Measurements from ENCODE around the gene GBE1.
A peak's percentile ranks its signal among the peaks of the same experiment; 100 is the strongest.

The GBE1 gene

DNA sequence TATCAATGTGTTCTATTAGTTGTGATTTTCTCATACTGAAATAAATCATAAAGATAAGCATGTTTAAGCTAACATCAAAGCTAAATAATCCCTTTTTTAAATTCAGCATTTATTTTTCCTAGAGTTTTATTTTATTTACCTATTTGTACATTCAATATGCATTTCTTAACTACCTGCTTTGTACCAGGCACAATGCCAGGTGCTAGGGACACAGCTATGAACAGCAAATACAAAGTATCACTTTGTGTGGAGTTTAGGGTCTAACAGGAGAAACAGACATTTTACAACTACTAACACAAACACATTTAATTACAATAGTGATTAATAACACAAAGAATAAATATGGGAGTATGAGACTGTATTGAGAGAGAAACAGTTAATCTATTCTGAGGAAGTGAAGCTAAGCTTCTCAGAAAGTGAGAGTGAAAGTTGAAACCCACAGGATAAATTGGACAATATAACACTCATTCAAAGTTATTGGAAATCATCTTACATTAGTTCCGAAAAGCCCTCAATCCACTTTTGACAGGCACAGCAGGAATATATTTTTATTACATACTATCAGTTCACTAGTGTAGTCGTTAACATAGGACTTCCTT is 159.6 kb downstream of the GBE1 start:
- no peak for DNase-seq

DNA sequence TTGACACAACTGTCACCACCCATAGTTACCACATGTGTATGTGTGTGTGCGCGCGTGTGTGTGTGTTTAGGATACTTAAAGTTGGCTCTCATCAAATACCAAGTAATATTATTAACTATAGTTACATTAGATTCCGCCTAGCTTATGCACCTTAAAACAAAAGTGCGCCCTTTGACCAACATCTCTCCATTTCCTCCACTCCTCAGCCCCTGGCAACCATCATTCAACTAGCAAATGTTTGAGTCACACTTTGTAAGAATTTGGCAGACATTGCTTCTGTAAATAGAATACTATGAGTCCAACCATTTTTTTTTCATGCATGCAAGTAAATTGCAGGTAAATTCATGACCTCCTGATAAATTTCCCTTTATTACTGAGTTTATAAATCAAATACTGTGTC is 169.3 kb downstream of the GBE1 start:
- no peak for DNase-seq

DNA sequence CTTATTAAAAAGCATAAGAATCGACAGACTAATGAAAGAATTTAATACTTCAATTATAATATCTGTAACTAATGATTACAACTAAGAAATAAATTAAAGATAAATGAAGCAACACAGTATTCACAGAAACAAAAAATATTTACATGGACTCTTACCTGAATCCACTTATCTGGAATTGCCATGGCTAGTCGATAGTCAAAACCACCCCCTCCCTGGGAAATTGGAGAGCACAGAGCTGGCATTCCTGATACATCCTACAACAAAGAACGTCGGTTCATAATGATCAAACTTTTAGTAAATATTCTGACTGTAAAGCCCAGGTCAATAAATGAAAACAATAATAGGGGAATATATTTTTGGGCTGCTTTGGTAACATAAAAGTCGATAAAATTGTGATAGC is 175.5 kb downstream of the GBE1 start:
- DNase-seq, result no peak

DNA sequence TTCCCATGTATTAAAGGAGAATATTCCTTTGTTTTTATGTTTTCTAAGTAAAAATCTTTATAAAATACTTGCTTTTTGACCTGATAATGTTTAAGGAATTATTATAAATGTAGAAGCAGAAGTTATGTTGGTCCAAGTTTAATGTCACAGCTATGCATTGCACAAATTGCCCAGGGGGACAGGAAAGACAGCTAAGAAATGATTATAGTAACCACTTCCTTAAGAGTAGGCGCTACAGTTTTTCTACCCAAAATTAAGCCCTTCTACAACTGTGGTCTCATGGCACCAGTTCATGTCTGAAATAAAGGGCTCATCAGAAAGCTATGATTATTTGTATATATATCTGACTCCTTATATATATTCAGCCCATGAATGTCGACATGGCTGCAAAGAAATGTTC is 176.4 kb downstream of the GBE1 start:
- no peak for DNase-seq

DNA sequence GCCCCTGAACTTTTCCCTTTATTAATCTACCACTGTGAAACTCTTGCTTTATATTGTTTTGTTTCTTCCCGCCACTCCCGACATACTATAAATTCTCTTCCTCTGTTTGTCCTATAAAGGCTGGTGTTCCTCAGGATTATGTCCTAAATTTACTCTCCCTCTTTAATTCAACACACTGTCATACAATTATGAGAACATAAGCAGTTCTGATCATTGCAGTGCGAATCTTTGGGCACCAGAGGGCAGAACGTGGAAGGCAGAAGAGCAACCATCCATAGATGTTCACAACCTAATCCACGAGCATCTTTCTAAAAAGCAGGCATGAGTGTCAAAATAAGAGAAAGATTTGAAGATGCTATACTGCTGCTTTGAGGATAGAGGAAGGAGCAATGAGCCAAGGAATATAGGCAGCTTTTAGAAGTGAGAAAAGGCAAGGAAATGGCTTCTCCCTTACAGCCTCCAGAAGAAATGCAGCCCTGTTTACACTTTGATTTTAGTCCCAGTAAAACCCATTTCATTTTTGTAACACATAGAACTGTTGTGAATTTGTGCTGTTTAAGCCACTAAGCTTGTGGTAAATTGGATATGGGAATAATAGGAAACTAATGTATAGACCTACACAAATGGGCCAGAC is 179.4 kb downstream of the GBE1 start:
- DNase-seq, result peak; percentile 50

DNA sequence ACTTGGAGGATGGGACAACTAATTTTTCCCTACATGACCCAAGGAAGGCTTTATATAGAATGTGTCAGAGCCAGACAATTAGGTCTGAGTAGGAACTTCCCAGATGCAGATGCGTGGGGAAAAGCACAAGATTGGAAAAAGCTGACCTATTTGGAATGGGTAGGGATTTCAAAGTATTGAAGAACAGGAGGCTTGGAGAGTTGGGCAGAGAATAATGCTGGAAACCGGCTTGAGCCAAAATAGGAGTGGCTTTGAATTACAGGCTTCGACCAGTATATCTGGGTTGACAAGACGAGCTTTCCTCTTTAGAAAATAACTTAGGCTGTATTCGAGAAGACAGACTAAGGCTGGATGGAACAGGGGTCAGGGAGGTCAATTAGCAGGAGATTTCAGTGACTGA is 181.1 kb downstream of the GBE1 start:
- no peak for DNase-seq

DNA sequence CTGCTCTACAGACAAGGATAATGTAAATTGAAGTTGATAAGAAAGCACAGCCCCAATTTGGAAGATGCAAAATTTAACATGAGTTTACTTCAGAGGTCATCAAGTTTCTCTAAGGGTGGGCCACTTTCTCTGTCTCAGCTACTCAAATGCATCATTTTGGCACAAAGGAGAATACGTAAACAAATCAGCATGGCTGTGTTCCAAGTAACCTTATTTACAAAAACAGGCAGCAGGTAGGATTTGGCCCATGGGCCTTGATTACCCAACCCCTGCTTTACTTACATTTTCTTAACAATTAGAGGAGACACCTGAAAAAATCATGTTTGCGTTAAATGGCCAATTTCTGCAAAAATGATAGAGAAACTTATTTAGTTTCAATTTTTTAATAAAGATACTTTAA is 181.7 kb downstream of the GBE1 start:
- no peak for DNase-seq

DNA sequence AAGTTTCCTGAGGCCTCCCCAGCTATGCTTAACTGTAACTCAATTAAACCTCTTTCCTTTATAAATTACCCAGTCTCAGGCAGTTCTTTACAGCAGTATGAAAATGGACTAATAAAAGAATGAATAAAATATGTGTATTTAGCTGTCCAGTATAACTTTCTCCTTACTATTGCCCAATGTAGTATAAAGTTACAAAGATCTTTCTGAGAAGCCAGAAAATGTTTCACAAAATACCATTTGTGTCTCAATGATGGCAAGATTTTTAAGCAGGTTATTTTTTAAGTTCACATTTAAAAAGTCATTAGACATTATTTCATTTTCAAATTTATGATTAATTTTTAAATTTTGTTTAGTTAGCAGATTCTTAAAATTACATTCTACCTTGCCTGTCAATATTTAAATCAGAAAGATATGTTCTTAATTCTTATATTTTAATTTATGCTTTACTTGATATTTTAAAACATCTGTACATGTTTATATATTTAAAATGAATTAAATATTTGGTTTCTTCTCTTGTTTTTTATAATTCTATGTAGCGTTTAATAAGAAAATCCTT is 189.2 kb downstream of the GBE1 start:
- DNase-seq, result no peak

DNA sequence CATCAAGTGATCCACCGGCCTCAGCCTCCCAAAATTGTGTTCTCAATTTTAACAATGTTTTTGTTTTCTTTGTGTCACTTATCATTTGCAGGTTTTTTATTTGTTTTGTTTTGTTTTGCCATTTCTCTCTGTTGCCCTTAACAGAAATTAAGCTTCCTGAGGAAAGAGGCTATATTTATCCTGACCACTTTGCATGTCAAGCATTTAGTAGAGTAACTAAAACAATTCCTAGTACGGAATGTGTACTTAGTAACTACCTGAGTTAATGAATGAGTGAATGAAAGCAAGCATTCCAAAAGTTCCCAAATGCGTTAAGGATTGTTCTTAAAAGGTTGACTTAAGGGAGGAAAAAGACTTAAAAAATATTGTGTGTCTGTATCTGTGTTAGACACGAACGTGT is 193.1 kb downstream of the GBE1 start:
- DNase-seq, result no peak

DNA sequence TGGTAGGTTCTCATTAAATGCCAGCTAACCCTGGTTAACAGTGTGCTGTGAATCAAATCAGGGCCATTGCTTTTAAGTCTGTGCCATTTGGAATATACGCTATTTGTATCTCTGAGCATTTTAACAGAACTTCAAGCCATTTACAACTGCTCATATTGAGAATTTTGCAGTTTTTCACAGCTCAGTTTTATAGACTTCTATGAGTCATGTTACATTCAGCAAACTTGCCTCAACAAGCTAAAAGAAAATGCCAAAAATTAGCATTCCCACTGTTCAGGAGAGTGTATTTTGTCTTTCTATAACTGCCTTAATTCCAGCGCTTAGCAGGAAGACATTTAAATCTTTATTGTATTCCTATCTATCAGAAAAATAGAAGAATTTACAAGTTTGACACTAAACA is 196.4 kb downstream of the GBE1 start:
- DNase-seq, result no peak

DNA sequence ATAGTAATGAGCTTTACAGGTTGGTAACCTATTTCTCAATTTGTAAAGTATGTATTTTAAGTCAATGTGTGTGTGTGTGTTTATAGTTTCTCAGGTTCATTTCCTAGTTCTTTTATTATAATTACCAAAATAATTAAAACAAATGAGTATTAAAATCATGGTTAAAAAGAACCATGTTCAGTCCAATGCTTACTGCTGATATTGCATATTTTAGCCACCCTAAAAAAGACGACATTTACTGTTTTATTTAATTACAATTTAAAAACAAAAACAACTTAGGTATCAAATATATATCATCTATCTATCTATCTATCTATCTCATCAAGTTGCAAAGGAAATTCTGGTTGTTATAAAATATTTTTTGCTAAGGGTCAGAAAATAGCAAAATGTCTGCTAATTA is 203.3 kb downstream of the GBE1 start:
- DNase-seq, result no peak

DNA sequence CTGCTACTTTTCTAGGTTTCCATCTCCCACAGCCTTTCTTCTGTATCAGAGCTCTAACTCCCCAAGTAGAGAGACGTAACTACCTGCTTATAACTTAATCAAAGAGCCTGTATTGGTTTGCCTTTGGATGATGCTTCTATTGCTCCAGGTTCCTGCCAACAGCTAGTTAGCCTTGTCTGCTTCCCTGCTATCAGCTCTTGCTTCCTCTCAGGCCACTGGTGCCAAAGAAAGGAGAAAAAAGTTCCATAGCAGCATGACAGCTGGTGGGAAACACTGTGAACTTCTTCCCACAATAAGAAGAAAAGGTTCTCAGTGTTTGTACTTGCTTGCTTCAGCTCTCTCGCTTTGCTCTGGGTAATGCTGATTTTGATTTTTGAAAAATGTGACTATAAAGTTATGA is 206.6 kb downstream of the GBE1 start:
- DNase-seq, result no peak

DNA sequence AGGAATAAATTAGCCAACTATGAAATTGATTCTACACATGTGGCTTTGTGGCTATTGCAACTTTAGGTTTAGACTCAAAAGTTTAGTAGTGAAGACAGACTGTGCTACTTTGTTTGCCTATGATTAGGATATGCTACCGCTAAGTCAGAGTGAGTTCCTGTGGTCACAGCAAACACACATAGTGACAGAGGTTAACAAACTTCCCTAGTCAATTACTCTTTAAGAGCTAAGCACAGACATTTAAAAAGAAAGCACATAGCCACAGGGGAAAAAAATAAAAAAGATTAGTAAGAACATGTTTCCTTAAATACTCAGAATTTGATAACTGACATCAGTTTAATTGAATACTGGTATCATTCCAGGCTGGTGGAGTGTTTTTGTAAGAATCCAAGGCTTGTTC is 207.1 kb downstream of the GBE1 start:
- DNase-seq, result no peak

DNA sequence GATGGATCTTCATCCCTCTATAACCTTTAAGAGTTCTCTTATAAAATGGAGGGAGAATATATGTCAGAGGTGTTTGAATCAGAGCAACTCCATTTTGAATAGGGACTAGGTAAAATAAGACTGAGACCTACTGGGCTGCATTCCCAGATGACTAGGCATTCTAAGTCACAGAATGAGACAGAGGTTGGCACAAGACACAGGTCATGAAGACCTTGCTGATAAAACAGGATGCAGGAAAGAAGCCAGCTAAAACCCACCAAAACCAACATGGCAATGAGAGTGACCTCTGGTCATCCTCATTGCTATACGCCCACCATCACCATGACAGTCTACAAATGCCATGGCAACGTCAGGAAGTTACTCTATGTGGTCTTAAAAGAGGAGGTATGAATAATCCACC is 211.0 kb downstream of the GBE1 start:
- no peak for DNase-seq

DNA sequence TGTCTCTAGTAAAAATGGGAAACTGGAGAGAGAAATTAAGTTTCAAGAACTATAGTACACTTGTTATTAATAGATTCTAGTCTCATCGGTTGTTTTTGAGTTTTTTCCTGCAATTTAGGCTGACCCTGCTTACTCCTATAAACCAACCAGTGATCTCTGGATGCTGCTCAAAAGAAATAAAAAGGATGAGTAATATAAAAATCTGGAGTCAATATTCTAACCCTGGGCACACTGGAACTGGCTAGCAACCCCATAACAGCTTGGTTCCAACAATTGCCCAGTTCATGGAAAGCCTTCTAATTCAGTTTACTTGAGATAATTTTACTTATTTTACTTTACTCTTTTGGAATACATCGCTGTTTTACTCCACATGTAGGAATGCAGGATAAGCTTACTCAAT is 211.6 kb downstream of the GBE1 start:
- no peak for DNase-seq

DNA sequence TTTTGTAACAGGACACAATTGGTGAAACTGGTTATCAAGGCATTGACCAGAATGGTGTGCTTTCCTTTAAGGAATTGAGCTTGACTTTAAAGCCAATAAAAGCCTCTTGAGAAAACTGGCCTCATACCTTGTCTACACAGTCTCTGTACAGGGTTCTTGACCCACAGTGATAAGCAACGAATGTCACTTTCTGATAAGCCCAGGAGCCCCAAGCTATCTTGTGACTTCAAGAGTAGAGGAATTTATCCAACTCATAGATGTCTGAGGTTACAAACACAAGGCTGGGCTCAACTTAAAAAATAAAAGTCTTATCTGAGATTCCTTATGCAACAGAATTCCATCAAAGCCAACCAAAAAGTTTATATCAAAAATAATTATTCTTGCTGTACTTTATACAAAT is 212.1 kb downstream of the GBE1 start:
- no peak for DNase-seq

DNA sequence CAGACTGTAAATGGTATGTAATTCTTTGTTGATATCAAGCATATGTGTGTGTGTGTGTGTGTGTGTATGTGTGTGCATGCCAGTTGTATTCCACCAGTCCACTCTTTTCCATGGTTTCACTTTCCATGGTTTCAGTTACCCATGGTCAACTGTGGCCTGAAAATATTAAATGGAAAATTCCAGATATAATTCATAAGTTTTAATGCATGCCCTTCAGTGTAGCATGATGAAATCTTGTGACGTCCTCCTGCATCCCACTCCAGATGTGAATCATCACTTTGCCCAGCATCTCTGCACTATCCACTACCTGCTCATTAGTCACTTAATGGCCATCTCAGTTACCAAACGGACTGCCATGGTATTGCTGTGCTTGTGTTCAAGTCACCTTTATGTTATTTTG is 215.9 kb downstream of the GBE1 start:
- DNase-seq, result no peak

DNA sequence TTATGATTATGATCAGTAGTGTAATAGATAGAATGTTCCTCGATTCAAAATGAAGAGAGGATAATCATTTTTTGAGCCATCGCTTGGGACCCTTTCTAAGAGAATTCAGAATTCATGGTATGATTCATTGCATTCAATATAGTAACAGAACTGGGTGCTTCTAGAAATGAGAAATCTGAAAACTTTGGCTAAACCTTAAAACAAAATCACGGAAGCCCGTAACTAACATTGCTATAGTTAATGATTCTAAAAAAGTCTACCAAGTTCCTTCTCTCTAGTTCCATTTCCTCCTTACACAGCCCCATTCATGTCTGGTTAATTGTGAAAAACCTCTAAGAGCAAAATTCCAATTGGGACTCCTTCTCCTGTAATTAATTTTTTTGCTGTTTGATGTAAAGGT is 217.1 kb downstream of the GBE1 start:
- DNase-seq, result no peak

DNA sequence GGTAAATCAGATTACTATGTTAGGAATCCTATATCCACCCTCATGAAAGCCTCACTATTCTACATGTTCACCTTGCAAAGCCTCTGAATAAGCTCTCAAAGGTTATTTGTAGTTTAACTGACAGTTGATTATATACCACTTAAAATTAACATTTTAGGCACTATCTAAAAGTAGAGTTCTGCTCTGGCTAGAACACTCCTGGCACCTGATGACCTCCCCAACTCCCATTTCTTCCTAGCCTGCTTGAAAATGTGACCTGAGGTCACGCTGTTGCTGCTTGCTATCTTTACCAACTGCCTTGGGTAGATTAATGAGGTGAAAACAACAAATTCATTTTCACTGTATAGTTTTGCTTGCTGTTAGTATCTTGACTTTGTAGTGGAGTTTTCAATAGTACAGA is 220.7 kb downstream of the GBE1 start:
- no peak for DNase-seq

DNA sequence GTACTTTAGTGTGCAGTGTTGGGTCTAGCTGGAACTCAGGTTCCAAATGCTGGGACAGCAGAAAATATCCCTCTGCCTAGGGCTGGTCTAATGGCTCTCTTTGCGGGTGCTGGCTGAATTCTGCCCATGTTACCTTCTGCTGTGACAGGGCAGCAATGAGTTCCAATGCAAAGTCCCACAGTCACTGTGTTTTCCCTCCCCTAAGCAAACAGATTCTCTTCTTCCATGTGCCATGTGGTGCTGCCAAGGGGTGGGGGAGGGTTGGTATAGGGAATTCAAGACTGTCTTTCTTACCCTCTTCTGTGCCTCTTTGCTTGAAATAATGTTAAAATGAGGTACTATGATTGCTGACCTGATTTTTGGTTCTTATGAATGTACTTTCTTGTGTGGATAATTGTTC is 229.6 kb downstream of the GBE1 start:
- no peak for DNase-seq

DNA sequence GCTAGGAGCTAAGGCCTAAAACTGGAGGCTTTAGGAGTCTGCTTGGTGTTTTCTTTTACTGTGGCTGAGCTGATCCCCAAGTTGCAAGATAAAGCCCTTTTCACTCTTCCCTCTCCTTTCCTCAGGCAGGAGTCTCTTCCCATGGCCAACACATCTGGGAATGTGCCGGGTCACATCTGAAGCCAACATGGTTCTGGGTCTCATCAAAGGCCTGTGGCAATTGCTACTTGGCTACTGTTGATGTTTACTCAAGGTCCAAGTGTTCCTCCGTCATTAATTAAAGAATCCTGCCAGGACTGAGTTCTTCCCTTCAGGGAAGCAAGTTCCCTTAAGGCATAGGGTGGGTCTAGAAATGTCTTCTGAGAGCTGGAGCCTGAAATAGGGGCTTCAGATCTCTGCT is 230.2 kb downstream of the GBE1 start:
- DNase-seq, result no peak

DNA sequence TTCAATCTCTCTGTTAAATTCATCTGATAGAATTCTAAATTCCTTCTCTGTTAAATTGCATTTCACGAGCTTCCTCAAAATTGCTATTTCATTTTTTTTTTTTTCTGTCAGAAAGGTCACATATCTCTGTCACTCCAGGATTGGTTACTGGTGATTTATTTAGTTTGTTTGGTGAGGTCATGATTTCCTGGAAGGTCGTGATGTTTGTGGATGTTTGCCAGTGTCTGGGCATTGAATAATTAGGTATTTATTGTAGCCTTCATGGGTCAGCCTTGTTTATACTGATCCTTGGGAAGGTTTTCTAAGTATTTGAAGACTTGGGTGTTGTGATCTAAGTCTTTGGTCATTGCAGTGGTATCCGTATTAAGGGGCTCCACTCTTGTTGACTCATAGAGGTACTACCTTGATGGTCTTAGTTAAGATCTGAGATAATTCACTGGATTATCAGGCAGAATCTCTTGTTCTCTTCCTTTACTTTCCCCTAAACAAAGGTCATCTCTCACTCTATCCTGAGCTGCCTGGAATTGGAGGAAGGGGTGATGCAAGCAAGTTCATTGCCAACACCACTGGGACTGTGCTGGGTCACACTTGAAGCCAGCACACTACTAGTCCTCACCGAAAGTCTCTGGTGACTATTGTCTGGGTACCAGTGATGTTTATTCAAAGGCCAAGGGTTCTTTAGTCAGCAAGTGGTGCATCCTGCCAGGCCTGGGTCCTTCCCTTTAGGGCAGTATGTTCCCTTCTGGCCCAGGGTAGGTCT is 231.1 kb downstream of the GBE1 start:
- no peak for DNase-seq

DNA sequence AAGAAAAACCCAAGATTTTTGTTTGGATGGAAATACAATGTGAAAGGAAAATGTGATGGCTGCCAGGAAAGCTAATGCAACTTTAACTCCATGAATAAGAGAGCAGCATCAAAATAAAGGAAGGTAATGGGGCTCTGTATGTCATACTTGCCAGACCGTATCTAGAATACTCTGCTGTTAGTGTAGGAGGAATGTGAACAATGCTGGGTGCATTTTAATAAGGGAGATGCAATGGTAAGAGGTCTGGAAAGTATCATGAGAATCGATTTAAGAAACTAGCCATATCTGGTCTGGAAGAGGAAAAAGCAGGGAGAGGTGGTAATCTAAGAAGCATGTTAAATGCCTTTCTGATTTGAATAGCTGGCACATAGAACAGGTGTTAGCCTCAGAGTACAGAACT is 239.6 kb downstream of the GBE1 start:
- no peak for DNase-seq

DNA sequence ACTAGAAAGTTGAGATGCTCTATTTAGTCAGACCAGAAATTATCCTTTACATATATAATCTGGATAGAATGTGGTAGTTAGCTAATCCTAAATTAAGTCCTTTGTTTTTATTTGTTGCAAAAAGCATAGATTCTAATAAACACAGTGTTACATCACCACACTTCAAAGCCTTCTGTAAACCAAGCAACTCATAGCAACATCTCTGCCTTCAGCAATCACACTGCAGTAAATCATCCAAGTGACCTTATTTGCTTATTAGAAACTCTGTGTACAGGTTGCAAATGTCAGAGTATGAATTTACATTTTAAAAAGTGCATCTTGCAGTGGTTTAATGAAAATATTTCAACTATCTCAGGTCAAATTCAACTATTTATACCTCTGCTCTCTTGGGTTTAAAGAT is 242.5 kb downstream of the GBE1 start:
- DNase-seq, result no peak

Data from DMS53 (cell line).